Measurements from ENCODE around the gene FYB2.
"Not testable (repeated sequence)": the region's sequence is repeated elsewhere in the genome, so short reads cannot be mapped to it uniquely, and the experiment has no call there.

The FYB2 gene

DNA sequence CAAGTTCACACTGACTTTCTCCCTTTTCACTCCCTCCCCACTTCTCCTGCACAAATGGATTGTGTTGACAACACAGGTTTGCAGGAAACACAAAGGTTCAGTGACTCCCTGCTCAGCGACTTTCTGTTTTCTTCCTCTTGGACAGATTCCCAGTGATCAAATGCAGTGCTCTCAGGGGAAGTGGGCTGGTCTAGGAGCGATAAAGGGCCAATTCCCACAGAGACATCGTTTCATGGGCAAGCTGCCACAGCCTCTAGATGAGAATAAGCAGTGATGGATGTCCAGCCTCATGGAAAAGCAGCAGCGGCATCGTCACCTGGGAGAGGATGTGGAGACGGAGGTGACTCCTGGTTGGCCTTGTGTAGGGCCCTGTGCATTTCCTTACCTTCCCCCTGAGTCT lies 30.6 kb downstream of the FYB2 start:
- no peak overlapping the region for H3K4me3 Mint-ChIP-seq
- peaks cover 29% of the 10 kb centered on the region for H3K27me3 Mint-ChIP-seq
- H3K9me3 Mint-ChIP-seq = peaks cover 4% of the 10 kb centered on the region
- H3K4me1 Mint-ChIP-seq (ENCODE audit: low read depth) = no peaks in the 10 kb centered on the region
- no peaks in the 10 kb centered on the region for H3K36me3 Mint-ChIP-seq (ENCODE audit: low read depth)
- no peak overlapping the region for H3K27ac Mint-ChIP-seq

DNA sequence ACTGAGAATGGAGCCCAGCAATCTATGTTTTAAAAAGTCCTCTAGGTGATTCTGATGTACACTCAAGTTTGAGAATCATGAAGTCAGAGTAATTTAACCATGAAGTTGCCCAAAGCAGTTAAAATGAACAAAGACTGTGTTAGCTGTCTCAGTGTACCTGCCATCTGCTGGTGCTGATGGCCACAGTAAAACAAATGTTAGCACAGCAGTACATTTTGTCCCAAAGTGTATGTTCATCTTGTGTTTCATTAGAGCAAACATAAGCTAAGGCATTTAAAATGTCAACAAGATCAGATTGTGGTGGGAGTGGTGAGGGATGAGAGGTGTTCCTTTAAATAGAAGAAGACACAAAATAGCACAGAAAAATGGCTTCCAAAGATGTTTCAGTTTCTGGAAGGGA lies 31.1 kb downstream of the FYB2 start:
- H3K4me1 Mint-ChIP-seq (ENCODE audit: low read depth) = no peaks in the 10 kb centered on the region
- no peak overlapping the region for H3K4me3 Mint-ChIP-seq
- peaks cover 29% of the 10 kb centered on the region for H3K27me3 Mint-ChIP-seq

DNA sequence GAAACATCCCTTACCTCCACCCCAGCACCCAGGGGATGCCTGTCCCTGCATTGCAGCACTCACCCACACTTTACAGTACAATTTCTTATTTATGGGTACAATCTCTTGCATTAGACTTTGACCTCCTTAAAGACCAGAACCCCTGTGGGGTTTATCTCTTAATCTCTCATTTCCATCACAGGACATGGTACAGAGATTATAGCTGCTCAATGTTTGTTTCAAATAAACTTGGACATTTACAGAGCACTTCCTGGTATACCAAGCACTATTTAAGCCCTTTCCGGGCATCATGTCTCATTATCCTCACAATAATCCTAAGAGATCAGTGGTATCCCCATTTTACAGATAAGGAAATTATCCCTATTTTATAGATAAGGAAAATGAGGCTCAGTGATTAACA lies 31.9 kb downstream of the FYB2 start:
- no peaks in the 10 kb centered on the region for H3K4me1 Mint-ChIP-seq (ENCODE audit: low read depth)
- H3K4me3 Mint-ChIP-seq = no peak overlapping the region
- peaks cover 4% of the 10 kb centered on the region for H3K9me3 Mint-ChIP-seq
- no peaks in the 10 kb centered on the region for H3K36me3 Mint-ChIP-seq (ENCODE audit: low read depth)
- H3K27me3 Mint-ChIP-seq = peaks cover 29% of the 10 kb centered on the region
- no peak overlapping the region for H3K27ac Mint-ChIP-seq

More for the DNA sequence above, 31.1 kb downstream of the FYB2 start:
- Mint-ChIP-seq H3K36me3 (ENCODE audit: low read depth) (no peaks in the 10 kb centered on the region), H3K27ac (no peak overlapping the region), H3K9me3 (peaks cover 4% of the 10 kb centered on the region)

DNA sequence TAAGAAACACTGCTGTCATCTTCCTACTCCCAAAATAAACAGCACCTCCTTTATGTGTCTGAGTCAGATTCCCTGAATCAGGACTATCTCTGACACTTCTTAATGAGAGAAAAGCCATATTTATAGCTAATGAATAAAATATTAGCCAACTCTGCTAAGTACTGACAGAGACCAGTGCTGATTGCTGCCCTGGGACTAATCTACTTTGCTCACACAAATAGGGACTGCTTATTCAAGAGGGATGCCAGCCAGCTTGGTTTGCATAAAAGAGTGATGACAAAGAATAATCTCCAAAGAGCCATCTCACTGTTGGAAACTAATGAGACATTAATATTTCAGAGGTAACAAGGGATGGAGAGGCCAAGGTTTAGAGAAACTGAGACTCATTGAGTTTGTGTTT lies 36.4 kb downstream of the FYB2 start:
- peaks cover 14% of the 10 kb centered on the region for H3K27me3 Mint-ChIP-seq

DNA sequence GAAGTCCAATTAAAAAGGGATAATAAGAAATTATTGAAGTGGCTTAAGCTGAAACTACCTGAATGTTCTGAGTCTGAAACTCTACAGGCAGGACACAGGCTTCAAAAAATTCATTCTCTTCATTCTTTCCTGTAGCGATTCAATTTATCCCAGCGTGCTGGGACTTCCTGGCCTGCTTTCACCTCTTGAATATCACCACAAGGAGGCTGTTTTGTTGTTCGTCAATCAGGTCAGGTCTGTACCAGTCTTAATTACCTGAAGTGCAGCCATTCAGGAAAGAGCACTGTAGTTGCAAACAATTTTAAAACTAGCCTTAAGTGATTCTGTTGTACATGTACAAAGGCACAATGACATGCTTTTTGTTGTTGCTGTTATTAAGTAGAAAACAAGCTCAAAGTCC lies 38.4 kb downstream of the FYB2 start:
- peaks cover 12% of the 10 kb centered on the region for H3K27me3 Mint-ChIP-seq
- peaks cover 4% of the 10 kb centered on the region for H3K9me3 Mint-ChIP-seq
- no peak overlapping the region for H3K4me3 Mint-ChIP-seq
- no peak overlapping the region for H3K27ac Mint-ChIP-seq
- H3K4me1 Mint-ChIP-seq (ENCODE audit: low read depth) = no peaks in the 10 kb centered on the region
- no peaks in the 10 kb centered on the region for H3K36me3 Mint-ChIP-seq (ENCODE audit: low read depth)

More for the DNA sequence above, 36.4 kb downstream of the FYB2 start:
- Mint-ChIP-seq H3K4me1 (ENCODE audit: low read depth) (no peaks in the 10 kb centered on the region), H3K27ac (no peak overlapping the region), H3K4me3 (no peak overlapping the region), H3K9me3 (peaks cover 4% of the 10 kb centered on the region), H3K36me3 (ENCODE audit: low read depth) (no peaks in the 10 kb centered on the region)

DNA sequence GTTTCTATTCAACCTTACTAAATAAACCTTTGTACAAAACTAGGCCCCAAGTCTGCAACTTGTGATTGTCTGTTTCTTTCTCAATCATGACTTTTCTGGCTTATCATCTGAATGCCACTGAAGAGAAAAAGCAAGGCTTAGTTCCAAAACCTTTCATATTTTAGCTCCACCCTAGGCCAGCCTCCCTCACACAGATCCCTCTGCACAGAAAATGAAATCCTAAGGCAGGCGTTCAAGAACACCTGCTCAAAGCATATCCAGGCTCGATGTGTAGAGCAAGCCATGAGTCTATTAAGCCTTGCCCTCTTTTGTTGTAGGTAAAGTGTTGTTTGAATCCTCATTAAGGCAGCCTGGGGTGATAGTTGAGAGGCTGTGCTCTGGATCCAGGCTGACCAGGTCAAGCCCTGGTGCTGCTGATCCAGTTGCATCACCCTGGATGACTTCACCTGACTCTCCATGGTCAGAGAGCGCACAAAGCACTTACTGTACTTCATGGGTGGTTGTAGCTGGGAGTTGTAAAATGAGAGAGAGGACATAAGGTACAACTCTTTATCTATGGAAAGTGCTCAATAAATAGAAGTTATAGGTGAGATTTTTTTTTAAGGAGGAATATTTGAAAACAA lies 39.0 kb downstream of the FYB2 start:
- no peaks in the 10 kb centered on the region for H3K36me3 Mint-ChIP-seq (ENCODE audit: low read depth)
- H3K27ac Mint-ChIP-seq = no peak overlapping the region
- no peak overlapping the region for H3K4me3 Mint-ChIP-seq
- peaks cover 7% of the 10 kb centered on the region for H3K27me3 Mint-ChIP-seq
- no peaks in the 10 kb centered on the region for H3K4me1 Mint-ChIP-seq (ENCODE audit: low read depth)
- no peaks in the 10 kb centered on the region for H3K9me3 Mint-ChIP-seq

DNA sequence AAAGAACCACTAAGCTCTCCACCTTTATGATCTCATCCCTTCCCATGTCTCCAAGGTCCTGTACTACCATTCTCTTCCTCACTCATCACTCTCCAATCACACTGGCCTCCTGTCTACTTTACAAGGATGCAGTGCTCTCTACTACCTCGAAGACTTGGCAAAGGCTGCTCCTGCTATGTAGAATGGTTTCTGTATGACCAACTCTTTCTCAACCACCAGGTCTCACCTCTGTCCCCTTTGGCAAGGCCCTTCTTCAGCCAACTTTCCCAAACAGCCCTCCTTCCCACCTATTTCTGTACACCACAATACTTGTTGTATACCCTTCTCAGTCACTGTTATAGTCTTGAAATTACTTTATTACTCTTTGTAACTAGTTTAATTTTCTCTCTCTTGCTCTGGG lies 41.2 kb downstream of the FYB2 start:
- no peaks in the 10 kb centered on the region for H3K27me3 Mint-ChIP-seq
- H3K4me3 Mint-ChIP-seq = no peak overlapping the region
- peaks cover 8% of the 10 kb centered on the region for H3K9me3 Mint-ChIP-seq
- no peak overlapping the region for H3K27ac Mint-ChIP-seq
- no peaks in the 10 kb centered on the region for H3K36me3 Mint-ChIP-seq (ENCODE audit: low read depth)
- peaks cover 19% of the 10 kb centered on the region for H3K4me1 Mint-ChIP-seq (ENCODE audit: low read depth)

DNA sequence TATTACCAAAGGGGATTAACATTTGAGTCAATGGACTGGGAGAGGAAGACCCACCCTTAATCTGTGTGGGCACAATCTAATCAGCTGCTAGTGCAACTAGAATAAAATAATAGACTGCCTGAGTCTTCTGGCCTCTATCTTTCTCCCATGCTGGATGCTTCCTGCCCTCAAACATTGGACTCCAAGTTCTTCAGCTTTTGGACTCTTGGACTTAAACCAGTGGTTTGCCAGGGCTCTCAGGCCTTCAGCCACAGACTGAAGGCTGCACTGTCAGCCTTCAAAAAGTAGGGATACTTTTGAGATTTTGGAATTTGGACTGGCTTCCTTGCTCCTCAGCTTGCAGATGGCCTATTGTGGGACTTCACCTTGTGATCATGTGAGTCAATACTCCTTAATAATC lies 44.5 kb downstream of the FYB2 start:
- not testable (repeated sequence) for H3K36me3 Mint-ChIP-seq (ENCODE audit: low read depth); H3K27me3 Mint-ChIP-seq; H3K4me3 Mint-ChIP-seq; H3K9me3 Mint-ChIP-seq; H3K27ac Mint-ChIP-seq
- H3K4me1 Mint-ChIP-seq (ENCODE audit: low read depth) = peaks cover 19% of the 10 kb centered on the region

DNA sequence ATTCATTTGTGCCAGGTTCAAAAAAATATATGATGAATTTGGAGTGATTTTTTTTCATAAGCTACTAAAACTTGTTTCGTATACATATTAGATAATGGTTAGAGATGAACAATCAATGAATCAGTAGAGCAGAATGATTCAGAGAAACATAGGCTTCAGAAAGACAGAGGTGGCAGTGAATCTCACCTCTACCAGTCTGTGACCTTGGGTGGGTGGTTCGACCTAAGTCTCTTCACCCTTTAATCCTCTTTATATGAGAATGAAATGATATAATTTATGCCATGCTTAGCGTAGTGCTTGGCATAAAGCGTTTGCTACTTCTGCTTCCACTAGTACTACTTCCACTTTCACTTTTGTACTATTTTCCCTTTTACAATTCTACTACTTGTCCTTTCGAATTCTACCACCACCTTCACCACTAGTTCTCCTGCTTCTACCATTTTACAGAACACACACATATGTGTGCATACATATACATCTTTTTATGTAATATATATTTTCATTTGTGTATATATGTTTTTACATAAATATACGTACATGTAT lies 45.1 kb downstream of the FYB2 start:
- H3K27me3 Mint-ChIP-seq = peaks cover 5% of the 10 kb centered on the region
- no peaks in the 10 kb centered on the region for H3K36me3 Mint-ChIP-seq (ENCODE audit: low read depth)
- peak overlapping the region; percentile 13 for H3K27ac Mint-ChIP-seq
- H3K4me1 Mint-ChIP-seq (ENCODE audit: low read depth) = peaks cover 19% of the 10 kb centered on the region
- peak overlapping the region; percentile 22 for H3K4me3 Mint-ChIP-seq
- peaks cover 8% of the 10 kb centered on the region for H3K9me3 Mint-ChIP-seq

DNA sequence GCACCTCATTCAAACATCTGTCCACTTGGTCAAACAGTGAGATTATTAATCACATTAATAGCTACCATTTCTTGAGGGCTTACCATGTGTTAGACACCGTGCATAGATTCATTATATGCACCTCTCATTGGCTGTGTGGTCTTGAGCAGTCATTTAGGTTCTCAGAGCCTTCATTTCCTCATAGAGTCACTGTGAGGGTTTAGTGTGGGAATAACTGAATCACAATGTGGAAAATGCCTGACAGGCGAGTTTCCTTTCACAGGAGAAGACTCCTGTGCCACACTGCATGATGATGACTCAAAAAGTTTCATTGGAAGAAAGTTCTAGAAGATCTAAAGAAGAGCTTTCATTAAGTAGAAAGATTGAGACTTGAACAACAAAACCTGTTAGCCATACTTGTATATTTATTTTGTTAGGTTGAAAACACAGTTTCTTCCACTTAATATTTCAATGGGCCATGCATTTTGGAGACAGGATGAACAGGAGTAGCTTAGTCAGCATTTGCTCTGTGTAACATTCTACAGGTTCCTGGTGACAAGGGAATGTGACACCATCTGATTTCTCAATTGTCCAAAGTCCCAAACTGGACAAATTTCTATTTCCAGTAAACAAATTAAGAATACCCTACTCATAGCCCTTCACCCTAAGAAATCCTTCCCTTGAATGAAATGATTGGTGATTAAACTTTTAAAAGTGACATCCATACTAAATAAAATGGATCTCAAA lies 45.7 kb downstream of the FYB2 start:
- Mint-ChIP-seq H3K27ac (no peak overlapping the region), H3K36me3 (ENCODE audit: low read depth) (no peaks in the 10 kb centered on the region), H3K4me1 (ENCODE audit: low read depth) (peaks cover 19% of the 10 kb centered on the region), H3K4me3 (peak overlapping the region; percentile 22), H3K9me3 (peaks cover 8% of the 10 kb centered on the region), H3K27me3 (peaks cover 7% of the 10 kb centered on the region)

DNA sequence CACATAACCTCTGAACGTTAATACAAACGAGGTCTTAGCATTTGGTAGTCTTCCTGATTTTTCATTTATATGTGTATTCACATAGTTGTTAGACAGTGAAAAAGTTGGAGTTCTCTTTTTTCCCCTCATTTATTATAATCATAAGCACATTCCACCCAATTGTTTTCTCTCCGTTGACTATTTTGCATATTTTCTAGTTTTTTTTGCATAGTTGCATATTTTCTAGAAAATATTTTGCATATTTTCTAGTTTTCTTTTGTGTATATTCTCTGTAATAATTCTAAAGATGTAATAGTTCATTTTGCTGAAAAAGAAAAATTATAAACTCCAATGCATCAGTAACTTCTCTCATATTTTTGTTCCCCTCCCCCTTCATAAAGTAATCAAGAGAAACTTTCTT lies 47.5 kb downstream of the FYB2 start:
- Mint-ChIP-seq H3K4me1 (ENCODE audit: low read depth) (peaks cover 19% of the 10 kb centered on the region), H3K9me3 (peaks cover 8% of the 10 kb centered on the region), H3K27me3 (peaks cover 21% of the 10 kb centered on the region)

DNA sequence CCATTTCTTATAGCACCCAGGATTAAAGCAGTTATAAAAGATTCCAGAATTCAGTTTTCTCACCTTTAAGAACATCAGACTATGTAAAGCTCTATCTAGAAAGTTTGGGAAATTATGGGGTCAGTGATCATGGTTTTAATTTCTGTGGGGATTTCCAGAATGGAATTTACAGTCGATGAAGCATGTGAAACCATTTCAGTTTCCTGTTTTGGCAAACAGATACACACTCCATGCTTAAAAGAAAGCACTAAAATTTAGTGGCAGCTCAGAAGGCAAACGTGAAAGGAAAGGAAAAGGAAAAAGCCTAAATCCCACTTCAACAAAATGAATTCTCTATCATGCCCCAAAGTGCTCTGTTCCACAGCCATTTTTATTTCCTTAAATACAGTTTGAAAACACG lies 60.4 kb downstream of the FYB2 start:
- peaks cover 4% of the 10 kb centered on the region for H3K4me1 Mint-ChIP-seq (ENCODE audit: low read depth)
- H3K4me3 Mint-ChIP-seq = no peak overlapping the region
- peaks cover 21% of the 10 kb centered on the region for H3K27me3 Mint-ChIP-seq
- H3K9me3 Mint-ChIP-seq = no peaks in the 10 kb centered on the region
- H3K36me3 Mint-ChIP-seq (ENCODE audit: low read depth) = no peaks in the 10 kb centered on the region
- H3K27ac Mint-ChIP-seq = no peak overlapping the region

More for the DNA sequence above, 47.5 kb downstream of the FYB2 start:
- no peak overlapping the region for H3K27ac Mint-ChIP-seq
- no peak overlapping the region for H3K4me3 Mint-ChIP-seq
- H3K36me3 Mint-ChIP-seq (ENCODE audit: low read depth) = no peaks in the 10 kb centered on the region

DNA sequence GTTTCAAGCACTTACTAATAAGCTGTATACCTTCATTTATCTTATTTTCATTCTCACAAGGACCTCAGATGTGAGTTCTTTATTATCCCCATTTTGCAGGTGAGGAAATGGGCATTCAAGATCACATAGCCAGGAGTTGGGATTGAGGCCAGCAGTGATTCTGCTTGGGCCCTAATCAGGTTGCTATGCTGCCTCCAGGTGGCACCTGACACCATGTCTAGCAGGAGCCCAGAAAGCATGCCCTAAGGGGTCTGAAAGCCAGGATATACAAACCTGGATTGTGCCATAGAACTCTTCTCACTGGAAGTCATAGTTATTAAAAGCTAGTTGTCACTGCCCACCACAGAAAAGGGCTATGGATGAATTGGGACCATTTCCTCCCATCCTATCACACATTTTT lies 61.1 kb downstream of the FYB2 start:
- no peaks in the 10 kb centered on the region for H3K36me3 Mint-ChIP-seq (ENCODE audit: low read depth)
- H3K27me3 Mint-ChIP-seq = peaks cover 21% of the 10 kb centered on the region
- H3K9me3 Mint-ChIP-seq = no peaks in the 10 kb centered on the region
- H3K4me1 Mint-ChIP-seq (ENCODE audit: low read depth) = peaks cover 4% of the 10 kb centered on the region
- no peak overlapping the region for H3K4me3 Mint-ChIP-seq
- H3K27ac Mint-ChIP-seq = no peak overlapping the region

DNA sequence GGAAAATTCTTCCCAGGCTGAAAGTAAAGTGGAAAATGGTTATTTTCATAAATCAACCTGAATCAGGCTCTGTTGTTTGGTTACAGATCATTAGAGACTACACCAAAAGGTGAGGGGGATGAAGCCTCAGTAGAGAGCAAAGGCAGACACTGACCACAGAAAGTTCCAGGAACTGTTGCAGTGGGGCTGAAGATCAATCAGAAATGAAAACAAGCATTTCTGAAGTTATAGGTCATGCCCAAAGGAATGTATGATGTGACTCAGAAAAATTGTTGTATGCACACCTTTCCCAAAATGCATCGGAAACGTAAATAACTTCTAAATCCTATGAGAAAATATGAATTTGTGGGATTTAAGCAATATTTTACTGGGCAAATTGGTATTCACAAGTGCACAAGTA lies 63.3 kb downstream of the FYB2 start:
- Mint-ChIP-seq H3K27me3 (peaks cover 36% of the 10 kb centered on the region), H3K36me3 (ENCODE audit: low read depth) (no peaks in the 10 kb centered on the region), H3K4me1 (ENCODE audit: low read depth) (peaks cover 4% of the 10 kb centered on the region), H3K4me3 (no peak overlapping the region), H3K27ac (no peak overlapping the region), H3K9me3 (no peaks in the 10 kb centered on the region)

DNA sequence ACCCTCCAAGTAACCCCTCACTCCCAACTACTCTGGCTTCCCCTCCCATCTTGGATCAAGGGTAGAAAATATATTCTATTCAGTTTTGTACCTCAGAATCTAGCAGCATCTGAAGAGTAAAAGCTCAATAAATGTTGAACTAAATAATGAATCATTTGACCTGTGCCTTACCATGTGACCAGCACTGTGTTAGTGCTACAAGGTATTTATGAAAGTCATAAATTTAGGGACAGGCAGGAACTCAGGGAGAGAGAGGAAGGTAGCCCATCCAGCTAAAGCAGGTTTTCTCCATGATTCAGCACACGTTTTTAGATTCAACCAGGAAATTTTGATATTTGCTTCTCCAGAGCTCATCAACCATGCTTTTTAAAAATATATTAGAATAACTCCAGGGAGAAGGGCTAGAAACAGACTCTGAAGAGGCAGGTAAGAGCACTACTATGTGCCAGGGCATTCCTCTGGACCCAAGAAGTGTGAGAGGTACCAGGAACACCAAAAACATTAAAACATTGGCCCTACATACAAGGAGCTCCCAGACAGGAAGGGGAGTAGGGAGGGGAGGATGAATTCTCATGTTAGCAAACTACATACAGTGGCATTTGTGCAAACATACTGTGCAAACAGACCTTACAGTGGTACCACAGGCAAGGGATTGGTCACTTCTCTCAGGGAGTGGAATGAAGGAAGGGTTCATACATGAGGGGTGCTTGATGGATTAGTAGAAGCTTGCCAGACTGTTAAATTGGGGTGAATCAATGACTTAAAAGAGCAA lies 64.3 kb downstream of the FYB2 start:
- Mint-ChIP-seq H3K4me3 (no peak overlapping the region), H3K4me1 (ENCODE audit: low read depth) (peaks cover 4% of the 10 kb centered on the region), H3K9me3 (no peaks in the 10 kb centered on the region), H3K27ac (no peak overlapping the region), H3K27me3 (peaks cover 36% of the 10 kb centered on the region), H3K36me3 (ENCODE audit: low read depth) (no peaks in the 10 kb centered on the region)

All from stimulated activated naive CD8-positive, alpha-beta T cell treated with anti-CD3 and anti-CD28 coated beads, Interleukin-15, Interleukin-2, amounts not matched to agents 100 ng/mL and 50 ng/mL, for 24 hours (primary cell).